Suprapubic skin (tissue), 3 donors: ENCODE results near the gene CCND3.

Experiments used
- EP300 ChIP-seq: sonication (generic); formaldehyde crosslinking; IDR thresholded peaks from one replicate; pipeline ENCODE4 v1.6.1; 2017; ENCODE audit warnings: antibody characterized with exemption
- POLR2A ChIP-seq, 2 donors: fragments of 450-650 bp; IDR thresholded peaks; one replicate each; pipeline ENCODE4 v1.6.1; 2017; ENCODE audit warnings: antibody characterized with exemption in 2 of 2, mild to moderate bottlenecking in 2 of 2, moderate library complexity in 2 of 2
- TF ChIP-seq, protein P1 (sequence below), 2 donors: fragments of 200-600 bp in 1 of 2; fragments of 450-650 bp in 1 of 2; sonication (generic) in 1 of 2; IDR thresholded peaks; one replicate each; pipeline ENCODE4 v1.5.1; 2016 to 2019; ENCODE audit warnings: antibody characterized with exemption in 2 of 2, mild to moderate bottlenecking in 1 of 2, moderate library complexity in 1 of 2

DNA sequence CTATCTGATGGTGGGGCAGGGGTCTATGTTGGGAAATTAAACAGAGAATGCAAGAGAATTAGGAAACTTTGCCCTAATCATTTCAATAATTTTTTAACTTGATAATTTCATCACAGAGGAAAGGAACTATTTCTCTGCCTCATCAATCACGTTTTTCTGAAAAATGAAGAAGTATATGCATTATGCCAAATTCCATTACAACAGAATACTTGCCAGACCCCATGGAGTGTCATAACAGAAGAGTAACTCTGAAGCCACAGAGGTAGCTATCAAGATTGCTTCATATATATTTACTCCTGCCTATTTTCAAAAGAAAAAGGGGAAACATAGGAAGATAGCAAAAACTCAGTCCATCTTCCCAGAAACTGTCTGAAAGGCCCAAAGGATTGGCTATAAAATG, 40.7 kb downstream of the CCND3 start:
- TF ChIP-seq, protein P1, sequence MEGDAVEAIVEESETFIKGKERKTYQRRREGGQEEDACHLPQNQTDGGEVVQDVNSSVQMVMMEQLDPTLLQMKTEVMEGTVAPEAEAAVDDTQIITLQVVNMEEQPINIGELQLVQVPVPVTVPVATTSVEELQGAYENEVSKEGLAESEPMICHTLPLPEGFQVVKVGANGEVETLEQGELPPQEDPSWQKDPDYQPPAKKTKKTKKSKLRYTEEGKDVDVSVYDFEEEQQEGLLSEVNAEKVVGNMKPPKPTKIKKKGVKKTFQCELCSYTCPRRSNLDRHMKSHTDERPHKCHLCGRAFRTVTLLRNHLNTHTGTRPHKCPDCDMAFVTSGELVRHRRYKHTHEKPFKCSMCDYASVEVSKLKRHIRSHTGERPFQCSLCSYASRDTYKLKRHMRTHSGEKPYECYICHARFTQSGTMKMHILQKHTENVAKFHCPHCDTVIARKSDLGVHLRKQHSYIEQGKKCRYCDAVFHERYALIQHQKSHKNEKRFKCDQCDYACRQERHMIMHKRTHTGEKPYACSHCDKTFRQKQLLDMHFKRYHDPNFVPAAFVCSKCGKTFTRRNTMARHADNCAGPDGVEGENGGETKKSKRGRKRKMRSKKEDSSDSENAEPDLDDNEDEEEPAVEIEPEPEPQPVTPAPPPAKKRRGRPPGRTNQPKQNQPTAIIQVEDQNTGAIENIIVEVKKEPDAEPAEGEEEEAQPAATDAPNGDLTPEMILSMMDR (IDR thresholded peaks at IDR 0.05), result no peak
- no peak for TF ChIP-seq POLR2A (IDR thresholded peaks at IDR 0.05)
- TF ChIP-seq EP300, result no peak
